CD4-positive, alpha-beta T cell (primary cell): ENCODE data around the gene SPATA21. TPM values are rescaled to one million over a fixed set of nuclear protein-coding genes. Genes with fewer than 3 reads are reported as not detected.

Experiments
- ATAC-seq: fragments of 200-7000 bp; cut with Tn5 transposase; one replicate; pipeline ENCODE4 v1.10.0; 2022; ENCODE audit warnings: mild to moderate bottlenecking; ENCODE audit not compliant: poor library complexity
- CTCF ChIA-PET: fragments of 350-600 bp; sonication (Branson Sonifier 250); formaldehyde crosslinking; loops from one replicate; lab custom pipeline; 2021; ENCODE audit warnings: antibody characterized with exemption, inconsistent platforms; lab: Charles Lee
- POLR2A ChIA-PET: fragments of 350-600 bp; sonication (Branson Sonifier 250); formaldehyde crosslinking; loops from one replicate; lab custom pipeline; 2021; ENCODE audit warnings: antibody characterized with exemption, inconsistent platforms; lab: Charles Lee
- DNase-seq, 14 experiments: peaks; one replicate each; pipeline ENCODE4 v3.0.0-alpha.2; 2013 to 2020; ENCODE audit warnings: mixed read lengths in 2 of 14
- H3K27ac ChIP-seq, 2 donors: one replicate each; pipeline versions ENCODE4 v1.5.1 to v1.7.0; 2013; ENCODE audit warnings: low read length in 2 of 2, low read depth in 1 of 2, mild to moderate bottlenecking in 1 of 2
- H3K27me3 ChIP-seq, 2 experiments: 1 replicate in 1 of 2; 2 replicates in 1 of 2; pipeline versions ENCODE4 v1.6.1 to v1.7.0; 2013; ENCODE audit warnings: low read length in 2 of 2, control low read depth in 1 of 2, mild to moderate bottlenecking in 1 of 2, moderate library complexity in 1 of 2; ENCODE audit not compliant: insufficient read depth in 2 of 2, control insufficient read depth in 1 of 2
- H3K36me3 ChIP-seq: one replicate; pipeline ENCODE4 v1.6.1; 2013; ENCODE audit warnings: low read length, control low read depth; ENCODE audit not compliant: insufficient read depth
- H3K4me1 ChIP-seq: one replicate; pipeline ENCODE4 v1.6.1; 2013; ENCODE audit warnings: low read length, control low read depth; ENCODE audit not compliant: insufficient read depth
- H3K4me3 ChIP-seq: one replicate; pipeline ENCODE4 v1.5.1; 2013; ENCODE audit warnings: mild to moderate bottlenecking, low read length, moderate library complexity
- H3K9me3 ChIP-seq, 2 experiments: 1 replicate in 1 of 2; 2 replicates in 1 of 2; pipeline versions ENCODE4 v1.6.1 to v1.7.0; 2013; ENCODE audit warnings: low read length in 2 of 2, mild to moderate bottlenecking in 2 of 2, control low read depth in 1 of 2, moderate library complexity in 1 of 2; ENCODE audit not compliant: control insufficient read depth in 1 of 2, insufficient read depth in 1 of 2
- H3K27ac Mint-ChIP-seq: one replicate; pipeline ENCODE4 v1.8.0; 2020; ENCODE audit warnings: mixed read lengths
- H3K27me3 Mint-ChIP-seq: one replicate; pipeline ENCODE4 v1.8.0; 2021; ENCODE audit warnings: mixed read lengths
- H3K36me3 Mint-ChIP-seq: one replicate; pipeline ENCODE4 v1.8.0; 2021; ENCODE audit warnings: low read depth, mixed read lengths
- H3K4me1 Mint-ChIP-seq: one replicate; pipeline ENCODE4 v1.8.0; 2021; ENCODE audit warnings: low read depth, mixed read lengths
- H3K4me3 Mint-ChIP-seq: one replicate; pipeline ENCODE4 v1.8.0; 2020; ENCODE audit warnings: mild to moderate bottlenecking, mixed read lengths
- H3K9me3 Mint-ChIP-seq: one replicate; pipeline ENCODE4 v1.8.0; 2020; ENCODE audit warnings: mixed read lengths
- intact Hi-C, 2 experiments: fragments of 100-400 bp; cut with DNase I in 1 of 2; cut with micrococcal nuclease in 1 of 2; formaldehyde crosslinking; loops; one replicate each; pipeline versions ENCODE4 v1.15.1 to v1.9.0; 2023 to 2025; cut with DNase I, micrococcal nuclease
- total RNA-seq, 174 experiments: library from RNA in 2 of 174; stranded (reverse) in 2 of 174; gene quantifications; one replicate each; pipeline ENCODE4 v1.2.3 and lab custom pipeline; 2021 to 2026
- TF ChIP-seq, protein P1 (sequence below): fragments of 200-600 bp; IDR thresholded peaks from one replicate; pipeline ENCODE4 v1.8.0; 2022; ENCODE audit warnings: antibody characterized with exemption, mild to moderate bottlenecking

Gene SPATA21
- total RNA-seq, 2 experiments from 2014 or later: not detected

DNA sequence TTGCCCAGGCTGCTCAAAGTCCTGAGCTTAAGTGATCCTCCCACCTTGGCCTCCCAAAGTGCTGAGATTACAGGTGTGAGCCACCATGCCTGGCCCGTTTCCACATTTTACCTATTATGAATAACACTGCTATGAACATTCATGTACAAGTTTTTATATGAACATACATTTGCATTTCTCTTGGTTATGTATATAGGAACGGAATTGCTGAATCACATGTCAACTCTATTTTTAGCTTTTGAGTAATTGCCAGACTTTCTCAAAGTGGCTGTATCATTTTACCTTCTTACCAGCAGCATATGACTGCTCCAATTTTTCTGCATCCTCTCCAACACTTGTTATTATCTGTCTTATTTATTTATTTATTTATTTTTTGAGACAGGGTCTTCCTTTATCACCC is 2.7 kb downstream of the SPATA21 start:
- Mint-ChIP-seq H3K27me3 (no peaks in the 10 kb centered on the region), H3K36me3 (no peaks in the 10 kb centered on the region), H3K4me1 (no peaks in the 10 kb centered on the region), H3K27ac (no peak overlapping the region), H3K4me3 (no peak overlapping the region), H3K9me3 (no peaks in the 10 kb centered on the region)
- POLR2A ChIA-PET: no interaction called here
- ATAC-seq (no peak), DNase-seq (no peak)
- H3K36me3 ChIP-seq: no peaks in the 10 kb centered on the region
- peaks cover 0 to 2% of the 10 kb centered on the region in 2 experiments for H3K27me3 ChIP-seq
- H3K4me3 ChIP-seq: no peak overlapping the region
- CTCF ChIA-PET: no interaction called here
- intact Hi-C loops: no loop called here
- no peak overlapping the region for H3K27ac ChIP-seq
- TF ChIP-seq, protein P1, sequence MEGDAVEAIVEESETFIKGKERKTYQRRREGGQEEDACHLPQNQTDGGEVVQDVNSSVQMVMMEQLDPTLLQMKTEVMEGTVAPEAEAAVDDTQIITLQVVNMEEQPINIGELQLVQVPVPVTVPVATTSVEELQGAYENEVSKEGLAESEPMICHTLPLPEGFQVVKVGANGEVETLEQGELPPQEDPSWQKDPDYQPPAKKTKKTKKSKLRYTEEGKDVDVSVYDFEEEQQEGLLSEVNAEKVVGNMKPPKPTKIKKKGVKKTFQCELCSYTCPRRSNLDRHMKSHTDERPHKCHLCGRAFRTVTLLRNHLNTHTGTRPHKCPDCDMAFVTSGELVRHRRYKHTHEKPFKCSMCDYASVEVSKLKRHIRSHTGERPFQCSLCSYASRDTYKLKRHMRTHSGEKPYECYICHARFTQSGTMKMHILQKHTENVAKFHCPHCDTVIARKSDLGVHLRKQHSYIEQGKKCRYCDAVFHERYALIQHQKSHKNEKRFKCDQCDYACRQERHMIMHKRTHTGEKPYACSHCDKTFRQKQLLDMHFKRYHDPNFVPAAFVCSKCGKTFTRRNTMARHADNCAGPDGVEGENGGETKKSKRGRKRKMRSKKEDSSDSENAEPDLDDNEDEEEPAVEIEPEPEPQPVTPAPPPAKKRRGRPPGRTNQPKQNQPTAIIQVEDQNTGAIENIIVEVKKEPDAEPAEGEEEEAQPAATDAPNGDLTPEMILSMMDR: no peak
- no peaks in the 10 kb centered on the region for H3K9me3 ChIP-seq
- H3K4me1 ChIP-seq: no peaks in the 10 kb centered on the region

DNA sequence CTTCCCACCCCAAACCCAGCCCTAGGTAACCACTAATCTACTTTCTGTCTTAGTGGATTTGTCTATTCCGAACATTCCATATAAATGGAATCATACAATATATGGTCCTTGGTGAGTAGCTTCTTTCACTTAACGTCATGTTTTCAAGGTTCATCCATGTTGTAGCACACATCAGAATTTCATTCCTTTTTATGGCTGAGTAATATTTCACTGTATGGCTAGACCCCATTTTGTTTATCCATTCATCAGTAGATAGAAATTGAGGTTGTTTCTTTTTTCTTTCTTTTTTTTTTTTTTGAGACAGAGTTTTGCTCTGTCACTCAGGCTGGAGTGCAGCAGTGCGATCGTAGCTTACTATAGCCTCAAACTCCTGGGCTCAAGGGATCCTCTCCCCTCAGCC is 3.2 kb downstream of the SPATA21 start:
- ATAC-seq (no peak), DNase-seq (no peak)
- Histone ChIP-seq H3K9me3 (no peaks in the 10 kb centered on the region), H3K4me1 (no peaks in the 10 kb centered on the region), H3K4me3 (no peak overlapping the region), H3K27me3 (peaks cover 0 to 2% of the 10 kb centered on the region in 2 experiments), H3K27ac (no peak overlapping the region), H3K36me3 (no peaks in the 10 kb centered on the region)
- Mint-ChIP-seq H3K9me3 (no peaks in the 10 kb centered on the region), H3K27ac (no peak overlapping the region), H3K36me3 (no peaks in the 10 kb centered on the region), H3K4me1 (no peaks in the 10 kb centered on the region), H3K27me3 (no peaks in the 10 kb centered on the region), H3K4me3 (no peak overlapping the region)
- TF ChIP-seq, protein P1: no peak
- CTCF ChIA-PET: no interaction called here
- POLR2A ChIA-PET: no interaction called here
- intact Hi-C loops: no loop called here

DNA sequence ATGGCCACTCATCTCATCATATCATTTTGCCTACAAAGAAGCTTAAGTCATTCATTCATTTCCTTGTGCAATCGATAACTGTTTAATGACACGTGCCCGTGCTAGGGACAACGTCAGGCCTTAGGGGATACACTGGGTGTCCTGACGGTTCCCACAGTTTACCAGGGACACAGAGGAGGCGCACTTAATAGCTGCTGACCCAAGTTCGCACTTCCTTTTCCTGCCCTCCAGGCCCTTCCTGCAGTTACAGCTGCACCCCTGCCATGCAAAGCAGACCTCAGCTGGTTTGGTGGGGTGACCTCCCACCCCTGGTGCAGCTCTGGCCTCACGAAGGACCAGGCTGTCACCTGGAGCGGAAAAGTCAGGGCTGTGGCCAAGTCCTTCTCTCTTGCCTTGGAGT is 4.2 kb downstream of the SPATA21 start:
- Histone ChIP-seq H3K9me3 (no peaks in the 10 kb centered on the region), H3K36me3 (no peaks in the 10 kb centered on the region), H3K27me3 (peaks cover 0 to 2% of the 10 kb centered on the region in 2 experiments), H3K4me1 (no peaks in the 10 kb centered on the region), H3K4me3 (no peak overlapping the region), H3K27ac (no peak overlapping the region)
- ChIA-PET CTCF (no interaction called here), POLR2A (no interaction called here)
- H3K4me3 Mint-ChIP-seq: no peak overlapping the region
- no peaks in the 10 kb centered on the region for H3K4me1 Mint-ChIP-seq
- H3K27ac Mint-ChIP-seq: no peak overlapping the region
- ATAC-seq: no peak
- TF ChIP-seq, protein P1: no peak
- H3K9me3 Mint-ChIP-seq: no peaks in the 10 kb centered on the region
- intact Hi-C loops: no loop called here
- no peaks in the 10 kb centered on the region for H3K27me3 Mint-ChIP-seq
- H3K36me3 Mint-ChIP-seq: no peaks in the 10 kb centered on the region
- no peak for DNase-seq
